Right cardiac atrium (tissue), 5 donors: ENCODE data around the gene GPR183. TPM values are rescaled to one million over a fixed set of nuclear protein-coding genes. Genes with fewer than 3 reads are reported as not detected.

Source experiments
- ATAC-seq, 2 donors: fragments of 200-7000 bp; cut with Tn5 transposase; one replicate each; pipeline versions ENCODE4 v1.8.0 to v1.9.1; 2020; ENCODE audit warnings: moderate library complexity in 2 of 2, mild to moderate bottlenecking in 1 of 2
- DNase-seq, 3 donors: peaks; one replicate each; pipeline ENCODE4 v3.0.0-alpha.2; 2020
- H3K27ac ChIP-seq: one replicate; pipeline ENCODE4 v1.5.1; 2013; ENCODE audit warnings: mild to moderate bottlenecking, low read length, control low read depth, moderate library complexity
- H3K27me3 ChIP-seq: one replicate; pipeline ENCODE4 v1.6.1; 2013; ENCODE audit not compliant: control insufficient read depth, insufficient read depth
- H3K4me1 ChIP-seq: one replicate; pipeline ENCODE4 v1.6.1; 2013; ENCODE audit warnings: low read length; ENCODE audit not compliant: control insufficient read depth, insufficient read depth
- H3K4me3 ChIP-seq: one replicate; pipeline ENCODE4 v1.5.1; 2013; ENCODE audit warnings: low read length, control low read depth
- H3K9me3 ChIP-seq: one replicate; pipeline ENCODE4 v1.6.1; 2013; ENCODE audit warnings: low read length; ENCODE audit not compliant: control insufficient read depth
- WGBS: extraction: QIAGEN DNeasy Blood & Tissue Kit; methylation state at CpG from one replicate; pipeline ENCODE4 v1.1.7; 2013; 5-methylcytosine and 5-hydroxymethylcytosine counted together
- intact Hi-C, 4 donors: fragments of 100-400 bp; cut with DNase I; formaldehyde crosslinking; loops; one replicate each; pipeline versions ENCODE4 v1.11.0 to v1.14.0; 2022 to 2023
- polyA plus RNA-seq: library from polyadenylated mRNA; stranded (reverse); fragments of 200-250 nt; gene quantifications from one replicate; pipeline ENCODE4 v1.2.3, GENCODE V29; 2013
- total RNA-seq, 4 donors: library from RNA; stranded (reverse); fragmentation: NEBNext Ultra II Directional; extraction: Animal tissue kit (Norgen Biotek cat#: 25700); gene quantifications; one replicate each; pipeline ENCODE4 v1.2.1, GENCODE V29; 2021
- donor health status: healthy with polysubstance abuse.
- donor health status: DM: no; HTN: yes; CAD: no.
- donor health status: DM: no; HTN: no; CAD: no.
- donor health status: DM: no; HTN: yes; CAD: no; lungs with severe emphysema.
- donor health status: DM: yes; HTN: yes; CAD: no.

The GPR183 gene
- total and polyA plus RNA-seq, 5 donors = 9.7 to 20.7 (median 14.5) TPM

DNA sequence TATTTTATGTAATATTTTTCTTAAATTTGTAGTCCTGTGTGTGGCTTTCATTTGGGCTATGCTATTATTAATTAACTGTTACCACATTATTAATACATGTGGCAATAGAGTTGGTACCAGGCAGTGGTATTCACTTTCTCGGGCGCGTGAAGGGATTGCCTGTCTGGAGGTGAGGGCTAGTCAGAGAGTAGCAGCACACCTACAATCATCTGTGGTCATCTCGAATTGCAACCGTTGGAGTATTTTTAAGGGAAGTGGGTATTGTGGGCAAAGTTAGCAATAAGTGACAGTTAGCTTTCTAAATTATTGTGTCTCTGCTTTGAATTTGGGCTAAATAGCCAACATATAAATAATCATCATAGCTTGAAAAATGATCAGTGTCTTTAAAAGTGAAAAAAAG lies 29.0 kb downstream of the GPR183 start:
- no peaks in the 10 kb centered on the region for H3K9me3 ChIP-seq
- DNase-seq = no peak
- no peak overlapping the region for H3K27ac ChIP-seq
- no peak for ATAC-seq
- WGBS = 83% methylated on average over 5 of the region's 5 CpGs
- no peaks in the 10 kb centered on the region for H3K27me3 ChIP-seq
- peaks cover 4% of the 10 kb centered on the region for H3K4me1 ChIP-seq
- intact Hi-C loops = loop anchor here in 1 of 4 donors (10.0 kb wide), 1 partner anchor 157 kb away; no protein-coding TSS in a partner anchor
- no peak overlapping the region for H3K4me3 ChIP-seq

DNA sequence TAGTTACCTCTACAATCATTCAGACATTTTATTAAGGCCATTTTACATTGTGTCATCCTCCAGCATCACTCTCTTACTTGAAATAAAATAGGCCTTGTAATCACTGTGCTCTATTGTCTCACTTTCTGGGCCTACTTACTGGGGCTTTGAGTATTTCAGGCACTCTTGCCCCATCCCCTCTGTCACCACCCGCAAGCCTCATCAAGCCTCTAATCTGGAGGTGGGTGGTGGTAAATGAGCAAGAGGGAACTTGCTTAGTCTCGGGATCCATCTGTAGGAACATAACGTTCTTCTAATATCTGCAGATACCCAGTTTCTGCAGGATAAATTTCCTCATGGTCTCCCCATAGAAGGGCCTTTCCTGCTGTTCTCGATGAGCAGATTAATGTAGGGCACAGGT lies 29.6 kb downstream of the GPR183 start:
- intact Hi-C loops = loop anchor here in 1 of 4 donors (10.0 kb wide), 1 partner anchor 157 kb away; no protein-coding TSS in a partner anchor
- ATAC-seq = peak in 1 of 2 donors; percentile 17

DNA sequence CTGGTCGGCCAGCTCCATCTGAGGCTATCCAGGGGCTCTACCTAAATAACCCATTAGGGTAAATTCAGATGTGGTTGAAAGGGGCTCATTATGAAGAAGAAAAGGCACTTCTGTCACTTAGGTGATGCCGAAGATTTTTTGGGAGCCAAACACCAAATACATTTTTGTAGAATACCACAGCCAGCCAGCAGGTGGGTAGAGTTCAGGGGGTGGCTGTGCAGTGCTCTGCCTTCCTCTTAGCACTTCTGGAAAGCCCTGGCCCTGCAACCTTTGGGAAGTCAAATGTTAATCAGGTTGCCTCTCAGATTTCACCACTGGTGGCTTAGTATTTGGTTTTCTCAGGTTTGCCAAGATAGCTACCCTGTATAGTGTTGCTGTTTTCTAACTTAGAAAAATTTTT lies 30.5 kb downstream of the GPR183 start:
- intact Hi-C loops = loop anchor here in 1 of 4 donors (10.0 kb wide), 1 partner anchor 158 kb away; no protein-coding TSS in a partner anchor
- no peaks in the 10 kb centered on the region for H3K4me1 ChIP-seq
- H3K9me3 ChIP-seq = peaks cover 3% of the 10 kb centered on the region
- DNase-seq = no peak
- H3K4me3 ChIP-seq = no peak overlapping the region
- WGBS = 89% methylated on average over 2 of the region's 2 CpGs
- H3K27ac ChIP-seq = no peak overlapping the region
- ATAC-seq = no peak
- H3K27me3 ChIP-seq = no peaks in the 10 kb centered on the region

More for the DNA sequence above, 29.6 kb downstream of the GPR183 start:
- DNase-seq = no peak
- H3K4me1 ChIP-seq = peaks cover 4% of the 10 kb centered on the region
- H3K27me3 ChIP-seq = no peaks in the 10 kb centered on the region
- peaks cover under 1% of the 10 kb centered on the region for H3K9me3 ChIP-seq
- no peak overlapping the region for H3K4me3 ChIP-seq
- no peak overlapping the region for H3K27ac ChIP-seq
- 85% methylated on average over 4 of the region's 4 CpGs for WGBS

DNA sequence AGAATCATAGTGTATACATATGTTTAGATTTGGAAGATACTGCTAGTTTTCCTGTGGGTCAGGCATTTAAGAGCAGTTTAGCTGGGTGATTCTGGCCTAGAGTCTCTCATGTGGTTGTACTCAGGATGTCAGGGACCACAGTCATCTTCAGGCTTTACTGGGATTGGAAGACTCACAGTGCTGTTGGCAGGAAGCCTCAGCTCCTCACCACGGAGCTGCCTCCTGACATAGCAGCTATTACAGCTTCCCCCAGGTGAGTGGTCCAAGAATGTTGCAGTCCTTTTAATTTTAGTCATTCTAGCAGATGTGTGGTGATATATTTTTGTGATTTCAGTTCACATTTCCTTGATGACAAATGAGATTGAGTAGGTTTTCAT lies 32.1 kb downstream of the GPR183 start:
- Histone ChIP-seq H3K27ac (no peak overlapping the region), H3K4me1 (no peaks in the 10 kb centered on the region), H3K4me3 (no peak overlapping the region), H3K27me3 (no peaks in the 10 kb centered on the region), H3K9me3 (peaks cover 3% of the 10 kb centered on the region)
- DNase-seq (no peak), ATAC-seq (peak in 1 of 2 donors; percentile 22)
- 16% methylated on average over 1 of the region's 1 CpG for WGBS
- intact Hi-C loops = loop anchor here in 1 of 4 donors (10.0 kb wide), 1 partner anchor 160 kb away; no protein-coding TSS in a partner anchor

DNA sequence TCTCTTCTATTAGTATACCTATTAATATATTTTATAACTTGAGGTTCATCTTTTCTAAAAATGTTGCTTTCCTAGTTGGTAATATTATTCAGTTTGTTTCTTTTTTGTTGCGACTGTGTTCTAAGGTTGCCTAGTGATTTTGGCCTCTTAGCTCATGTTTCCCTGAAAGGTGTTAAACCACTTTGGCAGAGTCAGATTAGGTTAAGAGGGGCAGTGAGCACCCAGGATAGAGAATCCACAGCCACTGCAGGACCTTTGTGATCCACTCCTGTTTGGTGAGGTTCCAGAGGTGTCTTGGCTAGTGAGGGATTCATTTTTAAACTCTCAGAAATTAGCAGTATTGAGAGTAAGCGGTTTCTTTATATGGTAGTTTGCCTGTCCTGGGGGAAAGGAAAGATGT lies 34.1 kb downstream of the GPR183 start:
- peak; percentile 69 to 73 for ATAC-seq
- H3K4me1 ChIP-seq = no peaks in the 10 kb centered on the region
- no peak overlapping the region for H3K27ac ChIP-seq
- no peaks in the 10 kb centered on the region for H3K27me3 ChIP-seq
- intact Hi-C loops = loop anchor here in 3 of 4 donors (5.0 to 10.0 kb wide), 2 partner anchors 162 to 164 kb away; no protein-coding TSS in a partner anchor
- DNase-seq = no peak
- 73% methylated on average over 2 of the region's 2 CpGs for WGBS
- H3K4me3 ChIP-seq = no peak overlapping the region
- H3K9me3 ChIP-seq = peaks cover 3% of the 10 kb centered on the region

DNA sequence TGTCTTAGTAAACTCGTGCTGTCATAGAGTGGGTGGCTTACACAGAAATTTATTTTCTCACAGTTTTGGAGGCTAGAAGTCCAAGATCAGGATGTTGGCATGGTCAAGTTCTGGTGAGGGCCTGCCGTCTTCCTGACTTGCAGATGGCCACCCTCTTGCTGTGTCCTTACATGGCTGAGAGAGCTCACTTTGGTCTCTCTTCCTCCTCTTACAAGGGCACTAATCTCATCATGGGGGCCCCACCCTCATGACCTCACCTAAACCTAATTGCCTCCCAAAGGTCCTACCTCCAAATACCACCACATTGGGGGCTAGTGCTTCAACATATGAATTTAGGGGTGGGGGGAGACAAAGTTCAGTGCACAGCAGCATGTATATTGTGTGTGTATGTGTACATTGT lies 34.7 kb downstream of the GPR183 start:
- 98% methylated on average over 2 of the region's 2 CpGs for WGBS
- ATAC-seq (no peak), DNase-seq (no peak)
- intact Hi-C loops = loop anchor here in 3 of 4 donors (5.0 to 10.0 kb wide), 2 partner anchors 162 to 165 kb away; no protein-coding TSS in a partner anchor
- no peak overlapping the region for H3K4me3 ChIP-seq
- H3K27me3 ChIP-seq = no peaks in the 10 kb centered on the region
- no peak overlapping the region for H3K27ac ChIP-seq
- no peaks in the 10 kb centered on the region for H3K4me1 ChIP-seq
- H3K9me3 ChIP-seq = peaks cover 3% of the 10 kb centered on the region

DNA sequence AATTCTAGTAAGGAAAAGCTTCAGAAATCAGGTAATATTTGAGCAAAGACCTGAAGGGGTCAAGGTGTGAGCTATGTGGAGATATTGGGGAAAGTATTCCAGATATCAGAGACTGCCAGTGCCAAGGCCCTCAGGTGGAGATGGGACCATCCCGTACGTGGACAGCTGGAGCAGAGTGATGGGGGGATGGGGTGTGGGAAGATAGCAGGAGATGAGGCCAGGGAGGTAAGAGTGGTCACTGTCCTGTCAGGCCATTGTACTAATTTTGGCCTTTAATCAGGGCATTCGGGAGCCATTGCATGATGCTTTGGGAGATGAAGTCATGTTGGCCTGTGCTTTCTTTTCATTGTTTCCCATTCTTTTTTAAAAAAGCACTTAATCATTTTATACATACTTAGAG lies 36.0 kb downstream of the GPR183 start:
- no peak overlapping the region for H3K27ac ChIP-seq

DNA sequence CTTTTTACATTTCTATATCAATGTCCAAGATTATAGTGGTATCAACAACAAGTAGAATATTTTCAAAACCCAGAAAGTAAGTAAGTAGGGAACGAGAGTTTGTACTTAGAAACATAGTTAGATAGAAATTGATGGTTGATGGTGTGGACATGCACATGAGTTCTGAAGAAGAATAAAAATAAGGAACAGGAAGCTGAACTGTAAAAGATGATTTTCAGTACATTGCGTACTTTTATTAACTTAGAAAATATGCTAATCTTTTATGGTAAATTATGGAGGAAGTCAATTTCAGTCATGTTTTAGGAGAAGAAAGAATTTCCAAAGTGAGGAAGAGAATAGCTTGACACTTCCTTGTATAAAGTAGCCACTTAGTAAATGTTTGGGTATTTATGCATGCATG lies 36.7 kb downstream of the GPR183 start:
- ATAC-seq (no peak), DNase-seq (no peak)
- H3K4me3 ChIP-seq = no peak overlapping the region
- 85% methylated on average over 2 of the region's 2 CpGs for WGBS
- intact Hi-C loops = loop anchor here (2.0 to 10.0 kb wide), 3 partner anchors 164 to 167 kb away; no protein-coding TSS in a partner anchor
- H3K9me3 ChIP-seq = peaks cover 3% of the 10 kb centered on the region
- H3K27me3 ChIP-seq = no peaks in the 10 kb centered on the region
- no peaks in the 10 kb centered on the region for H3K4me1 ChIP-seq
- no peak overlapping the region for H3K27ac ChIP-seq

More for the DNA sequence above, 36.0 kb downstream of the GPR183 start:
- Histone ChIP-seq H3K4me3 (no peak overlapping the region), H3K27me3 (no peaks in the 10 kb centered on the region), H3K4me1 (no peaks in the 10 kb centered on the region), H3K9me3 (peaks cover 3% of the 10 kb centered on the region)
- no peak for ATAC-seq
- intact Hi-C loops = loop anchor here (2.0 to 10.0 kb wide), 3 partner anchors 164 to 166 kb away; no protein-coding TSS in a partner anchor
- WGBS = 69% methylated on average over 3 of the region's 3 CpGs
- DNase-seq = no peak

DNA sequence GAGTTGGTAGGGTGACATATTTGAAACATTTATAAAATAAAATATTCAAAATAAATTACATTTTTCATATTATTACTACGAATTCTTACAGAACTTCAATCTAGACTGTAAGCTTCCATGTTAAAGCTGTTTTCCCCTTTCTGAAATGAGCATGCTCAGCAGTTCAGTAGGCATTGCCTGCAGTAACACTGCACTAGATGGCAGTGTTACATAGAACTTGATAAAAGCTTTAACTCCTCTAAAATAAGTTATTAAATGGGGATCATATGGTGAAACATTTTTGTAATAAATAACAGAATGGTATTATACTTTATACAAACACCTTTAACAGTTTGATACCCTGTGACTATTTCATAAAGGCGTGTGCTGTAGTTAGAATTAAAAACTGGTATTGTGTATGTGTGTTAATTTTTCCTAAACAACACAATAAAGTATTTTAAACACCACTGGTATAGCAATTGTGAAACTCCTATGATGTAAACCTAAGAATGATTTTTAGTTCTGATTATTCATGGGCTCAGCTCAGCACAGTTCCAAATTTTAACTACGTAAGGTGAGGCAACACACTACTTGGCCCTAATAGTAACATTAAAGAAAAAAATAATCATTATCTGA lies 37.5 kb downstream of the GPR183 start:
- 66% methylated on average over 3 of the region's 3 CpGs for WGBS
- H3K27ac ChIP-seq = no peak overlapping the region
- H3K9me3 ChIP-seq = peaks cover 3% of the 10 kb centered on the region
- H3K4me1 ChIP-seq = no peaks in the 10 kb centered on the region
- intact Hi-C loops = loop anchor here (2.0 to 10.0 kb wide), 4 partner anchors 92 to 168 kb away; no protein-coding TSS in a partner anchor
- peak; percentile 62 to 71 for ATAC-seq
- H3K4me3 ChIP-seq = no peak overlapping the region
- H3K27me3 ChIP-seq = no peaks in the 10 kb centered on the region
- no peak for DNase-seq

DNA sequence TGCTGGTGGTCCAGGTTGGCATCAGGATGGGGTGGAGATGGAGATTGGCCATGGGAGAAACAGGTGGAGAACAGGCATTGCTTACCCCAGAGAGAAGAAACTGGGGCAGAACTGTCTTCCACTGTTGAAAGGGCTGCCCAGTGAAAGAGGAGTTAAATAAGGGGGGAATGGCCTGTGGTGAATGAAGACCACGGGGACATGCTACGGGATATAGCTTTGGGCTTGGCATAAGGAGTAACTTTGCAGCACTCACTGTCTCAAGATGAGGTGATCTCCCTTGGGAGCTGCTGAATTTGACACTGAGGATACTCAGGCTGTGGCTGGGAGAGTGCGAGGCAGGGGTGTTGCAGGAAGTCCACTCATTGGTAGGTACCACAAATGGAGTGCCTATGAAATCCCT lies 38.4 kb downstream of the GPR183 start:
- ATAC-seq (peak in 1 of 2 donors; percentile 10), DNase-seq (no peak)
- Histone ChIP-seq H3K4me3 (no peak overlapping the region), H3K27ac (no peak overlapping the region), H3K9me3 (peaks cover 3% of the 10 kb centered on the region), H3K27me3 (no peaks in the 10 kb centered on the region), H3K4me1 (peaks cover 2% of the 10 kb centered on the region)
- intact Hi-C loops = loop anchor here in 1 of 4 donors (5.0 kb wide), 1 partner anchor 92 kb away; no protein-coding TSS in a partner anchor
- 77% methylated on average over 3 of the region's 3 CpGs for WGBS

DNA sequence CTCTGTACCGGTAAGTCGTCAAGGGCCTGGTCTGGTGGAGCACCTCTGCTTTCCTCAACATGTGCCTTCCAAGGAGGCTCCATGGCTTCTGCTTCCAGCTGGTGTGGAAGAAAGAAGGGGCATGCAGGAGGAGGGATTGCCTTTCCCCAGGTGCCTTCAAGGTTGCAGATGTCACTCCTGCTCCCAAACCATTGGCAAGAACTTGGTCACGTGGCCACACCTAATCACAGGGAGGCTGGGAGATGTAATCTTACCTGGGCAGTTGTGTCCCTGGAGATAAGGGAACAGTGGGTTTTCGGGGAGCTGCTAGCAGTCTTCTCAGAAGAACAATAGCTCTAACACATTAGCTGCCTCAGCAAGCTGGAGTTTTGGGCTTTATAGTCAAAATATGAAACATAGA lies 39.3 kb downstream of the GPR183 start:
- no peak overlapping the region for H3K27ac ChIP-seq
- H3K4me3 ChIP-seq = no peak overlapping the region
- DNase-seq (no peak), ATAC-seq (no peak)
- 91% methylated on average over 4 of the region's 4 CpGs for WGBS
- peaks cover 3% of the 10 kb centered on the region for H3K9me3 ChIP-seq
- no peaks in the 10 kb centered on the region for H3K27me3 ChIP-seq
- H3K4me1 ChIP-seq = peaks cover 2% of the 10 kb centered on the region
- intact Hi-C loops = loop anchor here in 2 of 4 donors (2.0 to 5.0 kb wide), 2 partner anchors 91 kb away; no protein-coding TSS in a partner anchor
